IgD-negative memory B cell (primary cell): Measurements from ENCODE around the gene UGGT1. TPM values are rescaled to one million over a fixed set of nuclear protein-coding genes. Genes with fewer than 3 reads are reported as not detected.
A peak's percentile ranks its signal among the peaks of the same experiment; 100 is the strongest.

Experiments used
- H3K27ac Mint-ChIP-seq, 3 donors: one replicate each; pipeline ENCODE4 v1.8.0; 2020 to 2022; ENCODE audit warnings: mild to moderate bottlenecking in 3 of 3, mixed read lengths in 3 of 3, moderate library complexity in 1 of 3
- H3K27me3 Mint-ChIP-seq: one replicate; pipeline ENCODE4 v1.8.0; 2021; ENCODE audit warnings: mixed read lengths
- H3K36me3 Mint-ChIP-seq: one replicate; pipeline ENCODE4 v1.8.0; 2020; ENCODE audit warnings: mild to moderate bottlenecking, mixed read lengths
- H3K4me1 Mint-ChIP-seq, 3 donors: one replicate each; pipeline ENCODE4 v1.8.0; 2020 to 2022; ENCODE audit warnings: mixed read lengths in 3 of 3, mild to moderate bottlenecking in 1 of 3
- H3K4me3 Mint-ChIP-seq, 4 donors: one replicate each; pipeline ENCODE4 v1.8.0; 2020 to 2022; ENCODE audit warnings: mild to moderate bottlenecking in 4 of 4, mixed read lengths in 4 of 4, moderate library complexity in 3 of 4
- H3K9me3 Mint-ChIP-seq, 3 donors: one replicate each; pipeline ENCODE4 v1.8.0; 2020 to 2021; ENCODE audit warnings: mixed read lengths in 3 of 3, mild to moderate bottlenecking in 1 of 3
- polyA plus RNA-seq: library from polyadenylated mRNA; unstranded; fragments of 300-500 nt; fragmentation: Illumina TruSeq; gene quantifications from one replicate; pipeline ENCODE4 v1.2.3, GENCODE V29; 2021

Gene UGGT1
- polyA plus RNA-seq, 1 donor from 2014 or later = 10.9 TPM

DNA sequence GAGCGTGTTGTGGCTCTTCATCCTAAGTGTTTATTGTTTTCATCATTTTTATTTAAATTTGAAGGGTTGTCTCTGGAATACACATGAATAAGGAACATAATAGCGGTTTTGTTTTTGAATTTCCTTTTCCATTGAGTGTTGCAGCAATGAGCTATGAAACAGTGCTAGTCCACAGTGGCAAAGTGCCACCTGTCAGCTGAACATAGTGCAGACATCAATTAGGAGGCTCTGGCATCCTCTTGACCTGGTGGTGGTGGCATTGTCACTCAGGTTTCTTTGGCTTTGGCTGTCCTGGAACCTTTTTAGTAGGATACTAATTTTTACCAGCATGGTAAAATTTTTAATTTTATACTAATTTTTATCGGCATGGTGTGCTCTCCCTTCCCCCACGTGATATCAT lies 63.2 kb downstream of the UGGT1 start:
- Mint-ChIP-seq H3K27me3 (no peaks in the 10 kb centered on the region), H3K27ac (peak overlapping the region in 2 of 3 donors; percentile 0 to 6), H3K36me3 (peaks cover 7% of the 10 kb centered on the region), H3K4me3 (no peak overlapping the region), H3K4me1 (peaks cover 16 to 22% (median 16%) of the 10 kb centered on the region in 3 donors), H3K9me3 (no peaks in the 10 kb centered on the region)

DNA sequence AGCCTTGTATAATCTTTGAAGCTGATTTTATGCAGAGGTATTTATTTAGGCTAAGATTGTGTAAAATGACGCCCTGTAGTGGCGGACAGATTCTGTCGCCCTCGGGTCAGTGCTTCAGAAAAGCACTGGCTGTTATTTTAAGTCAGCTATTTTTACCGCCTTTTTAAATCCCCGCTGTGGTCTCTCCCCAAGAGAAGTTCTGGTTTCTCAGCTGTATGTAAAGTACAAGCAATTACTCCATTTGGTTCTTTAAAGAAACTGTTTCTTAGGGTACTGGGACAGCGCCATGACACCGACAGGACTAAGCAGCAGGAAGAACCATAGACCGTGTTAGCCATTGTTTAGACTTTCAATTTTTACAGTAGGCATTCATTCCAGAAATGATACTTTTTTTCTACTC lies 65.0 kb downstream of the UGGT1 start:
- Mint-ChIP-seq H3K27ac (peak overlapping the region in 2 of 3 donors; percentile 18 to 73), H3K9me3 (no peaks in the 10 kb centered on the region), H3K27me3 (no peaks in the 10 kb centered on the region), H3K4me3 (peak overlapping the region in 2 of 4 donors; percentile 68 to 77), H3K36me3 (peaks cover 6% of the 10 kb centered on the region), H3K4me1 (peaks cover 16 to 22% (median 16%) of the 10 kb centered on the region in 3 donors)

GRCh38 chr2:128156812-128157211 lies 65.8 kb downstream of the UGGT1 start:
- Mint-ChIP-seq H3K9me3 (no peaks in the 10 kb centered on the region), H3K4me3 (no peak overlapping the region)

GRCh38 chr2:128157644-128158043 lies 66.6 kb downstream of the UGGT1 start:
- Mint-ChIP-seq H3K4me1 (peaks cover 14 to 17% (median 16%) of the 10 kb centered on the region in 3 donors), H3K27me3 (no peaks in the 10 kb centered on the region), H3K27ac (no peak overlapping the region), H3K4me3 (no peak overlapping the region), H3K9me3 (no peaks in the 10 kb centered on the region), H3K36me3 (peaks cover 6% of the 10 kb centered on the region)

More at GRCh38 chr2:128156812-128157211, 65.8 kb downstream of the UGGT1 start:
- H3K4me1 Mint-ChIP-seq = peaks cover 14 to 17% (median 16%) of the 10 kb centered on the region in 3 donors
- H3K27ac Mint-ChIP-seq = no peak overlapping the region
- peaks cover 6% of the 10 kb centered on the region for H3K36me3 Mint-ChIP-seq
- no peaks in the 10 kb centered on the region for H3K27me3 Mint-ChIP-seq

DNA sequence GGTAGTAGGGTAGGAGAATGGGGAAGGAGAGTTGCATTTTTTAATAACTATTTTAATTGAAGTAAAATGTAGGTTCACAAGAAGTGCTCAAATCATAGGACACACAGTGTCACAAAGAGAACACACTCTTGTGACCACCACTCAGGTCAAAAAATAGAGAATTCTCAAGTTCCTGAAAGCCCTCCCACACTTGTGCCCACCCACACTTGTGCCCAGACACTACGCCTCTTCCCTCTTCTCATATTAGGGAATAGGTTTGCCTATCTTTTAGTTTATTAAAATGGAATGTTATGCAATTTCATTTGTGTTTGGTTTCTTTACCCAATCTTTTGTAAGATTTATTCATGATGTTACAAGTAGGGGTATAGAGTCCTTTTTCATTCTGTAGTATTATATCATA lies 67.2 kb downstream of the UGGT1 start:
- H3K9me3 Mint-ChIP-seq = no peaks in the 10 kb centered on the region
- no peak overlapping the region for H3K27ac Mint-ChIP-seq
- no peak overlapping the region for H3K4me3 Mint-ChIP-seq
- no peaks in the 10 kb centered on the region for H3K27me3 Mint-ChIP-seq
- peaks cover 14 to 17% (median 16%) of the 10 kb centered on the region in 3 donors for H3K4me1 Mint-ChIP-seq
- peaks cover 6% of the 10 kb centered on the region for H3K36me3 Mint-ChIP-seq

DNA sequence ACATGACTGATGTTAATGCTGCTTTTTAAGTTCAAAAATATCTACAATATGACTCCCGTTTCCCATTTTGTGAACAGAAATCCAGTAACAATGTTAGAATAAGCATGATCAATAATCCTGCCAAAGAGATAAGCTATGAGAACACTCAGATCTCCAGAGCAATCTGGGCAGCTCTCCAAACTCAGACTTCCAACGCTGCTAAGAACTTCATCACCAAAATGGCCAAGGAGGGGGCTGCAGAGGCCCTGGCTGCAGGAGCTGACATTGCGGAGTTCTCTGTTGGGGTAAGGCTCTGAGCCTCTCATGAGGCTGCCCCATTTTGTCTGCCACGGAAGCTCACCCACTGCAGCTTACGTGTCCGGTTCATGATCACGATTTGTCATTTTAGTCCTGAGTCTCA lies 68.4 kb downstream of the UGGT1 start:
- Mint-ChIP-seq H3K9me3 (no peaks in the 10 kb centered on the region), H3K27me3 (no peaks in the 10 kb centered on the region), H3K36me3 (peaks cover 4% of the 10 kb centered on the region), H3K4me3 (no peak overlapping the region), H3K27ac (no peak overlapping the region), H3K4me1 (peaks cover 10 to 16% (median 10%) of the 10 kb centered on the region in 3 donors)

DNA sequence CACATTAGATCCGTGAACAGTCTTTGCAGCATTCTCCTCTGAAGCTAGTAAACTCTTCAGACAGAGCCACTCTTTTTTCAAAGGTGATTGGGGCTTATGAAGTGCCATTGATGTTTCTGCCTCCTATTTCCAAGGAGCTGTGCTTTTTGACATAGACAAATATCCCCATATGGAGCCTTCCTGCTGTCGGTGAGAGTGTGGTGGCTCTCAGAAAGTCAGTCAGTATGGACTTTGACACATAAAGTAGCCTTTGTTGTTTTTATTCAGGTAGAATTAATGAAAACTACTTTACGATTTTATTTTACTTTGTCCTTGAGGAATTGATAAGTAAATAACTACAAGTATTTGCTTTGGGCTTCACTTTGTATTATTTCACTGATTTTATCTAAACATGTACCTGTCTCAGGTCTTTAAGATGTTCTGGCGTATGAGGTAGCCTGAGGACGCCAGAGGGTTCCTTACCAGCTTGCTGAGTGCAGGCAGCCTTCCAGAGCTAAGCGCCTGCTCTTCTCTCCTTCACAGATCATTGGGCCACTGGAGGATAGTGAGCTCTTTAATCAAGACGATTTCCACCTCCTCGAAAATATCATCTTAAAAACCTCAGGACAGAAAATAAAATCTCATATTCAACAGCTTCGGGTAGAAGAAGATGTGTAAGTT lies 69.7 kb downstream of the UGGT1 start:
- H3K27ac Mint-ChIP-seq = no peak overlapping the region
- no peaks in the 10 kb centered on the region for H3K9me3 Mint-ChIP-seq
- no peak overlapping the region for H3K4me3 Mint-ChIP-seq
- no peaks in the 10 kb centered on the region for H3K27me3 Mint-ChIP-seq
- H3K4me1 Mint-ChIP-seq = peaks cover 2 to 5% (median 4%) of the 10 kb centered on the region in 3 donors
- H3K36me3 Mint-ChIP-seq = peaks cover 5% of the 10 kb centered on the region

DNA sequence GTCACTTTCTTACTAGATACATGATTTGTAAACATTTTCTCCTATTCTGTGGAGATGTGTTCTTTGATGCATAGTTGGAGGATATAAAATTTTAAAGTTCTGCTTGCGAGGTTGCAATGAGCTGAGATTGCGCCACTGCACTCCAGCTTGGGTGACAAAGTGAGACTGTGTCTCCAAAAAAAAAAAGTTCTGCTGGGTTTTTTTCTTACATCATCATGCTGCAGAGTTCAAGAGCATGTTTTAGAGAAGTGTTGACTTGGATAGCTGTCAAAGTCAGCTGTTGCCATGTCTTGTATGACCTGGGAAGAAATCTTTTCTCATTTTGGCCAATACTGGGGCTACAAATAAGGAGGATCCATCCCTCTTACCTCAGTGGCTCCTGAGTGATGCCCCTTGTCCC lies 71.3 kb downstream of the UGGT1 start:
- Mint-ChIP-seq H3K4me1 (peaks cover 0 to under 1% (median 0%) of the 10 kb centered on the region in 3 donors), H3K9me3 (no peaks in the 10 kb centered on the region), H3K27ac (no peak overlapping the region), H3K27me3 (no peaks in the 10 kb centered on the region), H3K36me3 (peaks cover 10% of the 10 kb centered on the region), H3K4me3 (no peak overlapping the region)

DNA sequence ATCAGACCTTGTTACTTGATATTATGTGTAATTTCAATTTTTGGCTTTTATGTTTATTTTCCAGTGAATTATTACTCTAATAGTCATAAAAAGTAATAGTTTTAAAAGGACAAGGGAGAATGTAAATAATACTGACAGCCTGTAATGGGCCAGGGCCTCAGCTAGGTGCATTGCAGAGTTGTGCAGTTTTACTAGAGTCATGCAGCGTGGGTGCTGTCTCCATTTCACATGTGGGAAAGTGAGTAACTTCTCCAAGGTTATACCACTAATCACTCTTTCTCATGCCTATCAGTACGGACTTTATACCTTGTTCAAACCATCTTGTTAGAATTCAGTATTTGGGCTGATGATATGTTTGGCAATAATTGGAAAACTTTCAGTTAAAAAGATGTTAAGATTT lies 73.3 kb downstream of the UGGT1 start:
- no peaks in the 10 kb centered on the region for H3K27me3 Mint-ChIP-seq
- H3K4me1 Mint-ChIP-seq = no peaks in the 10 kb centered on the region
- H3K4me3 Mint-ChIP-seq = no peak overlapping the region
- H3K9me3 Mint-ChIP-seq = no peaks in the 10 kb centered on the region
- H3K27ac Mint-ChIP-seq = no peak overlapping the region
- H3K36me3 Mint-ChIP-seq = peaks cover 17% of the 10 kb centered on the region

- Mint-ChIP-seq H3K27me3 (no peaks in the 10 kb centered on the region), H3K4me1 (no peaks in the 10 kb centered on the region), H3K36me3 (peaks cover 19% of the 10 kb centered on the region), H3K9me3 (no peaks in the 10 kb centered on the region), H3K27ac (no peak overlapping the region), H3K4me3 (no peak overlapping the region)
These were observed 75.8 kb downstream of the UGGT1 start for GRCh38 chr2:128166746-128167353.

DNA sequence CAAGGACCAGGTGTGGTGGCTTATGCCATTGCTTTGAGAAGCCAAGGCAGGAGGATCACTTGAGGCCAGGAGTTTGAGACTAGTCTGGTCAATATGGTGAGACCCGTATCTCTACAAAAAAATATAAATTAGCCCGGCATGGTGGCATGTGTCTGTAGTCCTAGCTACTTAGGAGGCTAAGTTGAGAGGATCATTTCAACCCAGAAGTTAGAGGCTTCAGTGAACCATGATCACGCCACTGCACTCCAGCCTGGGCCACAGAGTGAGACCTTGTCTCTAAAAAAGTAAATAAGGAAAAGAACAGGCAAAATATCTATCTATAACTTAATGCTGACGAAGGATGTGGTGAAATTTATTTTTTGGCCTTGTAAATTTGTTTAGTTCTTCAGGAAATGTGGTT lies 78.1 kb downstream of the UGGT1 start:
- Mint-ChIP-seq H3K4me1 (no peaks in the 10 kb centered on the region), H3K27me3 (no peaks in the 10 kb centered on the region), H3K36me3 (peaks cover 19% of the 10 kb centered on the region), H3K9me3 (no peaks in the 10 kb centered on the region), H3K27ac (no peak overlapping the region), H3K4me3 (no peak overlapping the region)

- H3K36me3 Mint-ChIP-seq = peaks cover 19% of the 10 kb centered on the region
- no peaks in the 10 kb centered on the region for H3K9me3 Mint-ChIP-seq
- H3K4me3 Mint-ChIP-seq = no peak overlapping the region
- H3K27ac Mint-ChIP-seq = no peak overlapping the region
- H3K27me3 Mint-ChIP-seq = no peaks in the 10 kb centered on the region
- no peaks in the 10 kb centered on the region for H3K4me1 Mint-ChIP-seq
These were observed 78.5 kb downstream of the UGGT1 start for GRCh38 chr2:128169497-128169896.

- Mint-ChIP-seq H3K27me3 (no peaks in the 10 kb centered on the region), H3K36me3 (peaks cover 16% of the 10 kb centered on the region), H3K4me1 (no peaks in the 10 kb centered on the region), H3K4me3 (no peak overlapping the region), H3K27ac (no peak overlapping the region), H3K9me3 (no peaks in the 10 kb centered on the region)
These were observed 79.1 kb downstream of the UGGT1 start for GRCh38 chr2:128169933-128170709.

DNA sequence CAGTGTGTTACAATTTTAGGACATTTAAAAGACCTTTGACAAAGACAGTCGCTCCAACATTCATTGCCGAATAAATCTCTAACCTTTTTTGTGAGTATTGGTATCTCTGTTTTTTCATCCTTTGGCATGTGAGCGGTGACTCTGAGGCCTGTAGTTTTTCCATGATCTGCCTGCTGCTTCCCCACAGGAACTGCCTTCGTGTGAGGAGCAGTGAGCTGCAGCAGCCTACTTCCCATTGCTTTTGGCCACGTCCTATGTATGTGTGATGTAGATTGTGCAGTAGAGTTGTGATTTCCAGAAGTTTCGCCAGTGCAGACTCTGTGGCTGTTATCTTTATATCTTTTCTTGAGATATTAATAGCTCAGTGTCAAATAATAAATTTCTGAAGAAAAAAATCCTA lies 79.8 kb downstream of the UGGT1 start:
- Mint-ChIP-seq H3K4me3 (no peak overlapping the region), H3K36me3 (peaks cover 16% of the 10 kb centered on the region), H3K4me1 (no peaks in the 10 kb centered on the region), H3K27me3 (no peaks in the 10 kb centered on the region), H3K27ac (no peak overlapping the region), H3K9me3 (no peaks in the 10 kb centered on the region)

- no peaks in the 10 kb centered on the region for H3K9me3 Mint-ChIP-seq
- no peak overlapping the region for H3K4me3 Mint-ChIP-seq
- H3K27me3 Mint-ChIP-seq = no peaks in the 10 kb centered on the region
- H3K36me3 Mint-ChIP-seq = peaks cover 10% of the 10 kb centered on the region
- no peaks in the 10 kb centered on the region for H3K4me1 Mint-ChIP-seq
- no peak overlapping the region for H3K27ac Mint-ChIP-seq
These were observed 81.2 kb downstream of the UGGT1 start for GRCh38 chr2:128172191-128172590.
